DMS 273 (cell line): ENCODE measurements around the gene MANF.
"Not testable (repeated sequence)": the region's sequence is repeated elsewhere in the genome, so short reads cannot be mapped to it uniquely, and the experiment has no call there.

ENCODE experiments used
- DNase-seq: peaks from one replicate; lab custom pipeline; 2025; ENCODE audit not compliant: unreplicated experiment; lab: John Stamatoyannopoulos, UW

Gene MANF

GRCh38 chr3:51384726-51385473, at the start of gene MANF:
Gene MANF, plus strand, starts transcription at chr3:51385291. Its CDS starts 52 bp downstream, at chr3:51385343.
- DNase-seq = peak; percentile 97

- DNase-seq = no peak
Measured at GRCh38 chr3:51336261-51336660, 48.8 kb upstream of the MANF start.

- no peak for DNase-seq
Measured at GRCh38 chr3:51337666-51338065, 47.4 kb upstream of the MANF start.

GRCh38 chr3:51338632-51339031, 46.5 kb upstream of the MANF start:
- DNase-seq = peak; percentile 27

GRCh38 chr3:51340013-51340829, 44.9 kb upstream of the MANF start:
- DNase-seq = peak; percentile 9

GRCh38 chr3:51340989-51341636, 44.0 kb upstream of the MANF start:
- DNase-seq = peak; percentile 4

- no peak for DNase-seq
Measured at GRCh38 chr3:51343918-51344687, 41.0 kb upstream of the MANF start.

- DNase-seq = no peak
Measured at GRCh38 chr3:51350751-51351150, 34.3 kb upstream of the MANF start.

GRCh38 chr3:51353131-51353530, 32.0 kb upstream of the MANF start:
- DNase-seq = peak; percentile 18

- DNase-seq = peak; percentile 56
Measured at GRCh38 chr3:51353691-51354090, 31.4 kb upstream of the MANF start.

- no peak for DNase-seq
Measured at GRCh38 chr3:51354172-51354571, 30.9 kb upstream of the MANF start.

GRCh38 chr3:51354731-51355615, 30.1 kb upstream of the MANF start:
- no peak for DNase-seq

GRCh38 chr3:51355891-51356578, 29.1 kb upstream of the MANF start:
- DNase-seq = no peak

GRCh38 chr3:51357856-51358255, 27.2 kb upstream of the MANF start:
- no peak for DNase-seq

GRCh38 chr3:51358981-51359380, 26.1 kb upstream of the MANF start:
- DNase-seq = no peak

- DNase-seq = no peak
Measured at GRCh38 chr3:51360806-51361205, 24.3 kb upstream of the MANF start.

GRCh38 chr3:51361746-51362145, 23.3 kb upstream of the MANF start:
- DNase-seq = no peak

GRCh38 chr3:51362476-51362875, 22.6 kb upstream of the MANF start:
- no peak for DNase-seq

- not testable (repeated sequence) for DNase-seq
Measured at GRCh38 chr3:51368276-51368675, 16.8 kb upstream of the MANF start.
